ENCODE data around the gene SLAMF6.
"Not testable (repeated sequence)": the region's sequence is repeated elsewhere in the genome, so short reads cannot be mapped to it uniquely, and the experiment has no call there.

Gene SLAMF6

GRCh38 chr1:160560806-160561205 lies 37.8 kb upstream of the SLAMF6 start:
- no peak overlapping the region for H3K4me3 ChIP-seq (ENCODE audit: low read length)
- no peak for DNase-seq (ENCODE audit: low read depth)
- no peak for TF ChIP-seq CTCF (conservative IDR thresholded peaks at IDR 0.05; ENCODE audit: low read depth, low read length)

- DNase-seq (ENCODE audit: low read depth): no peak
- no peak overlapping the region for H3K4me3 ChIP-seq (ENCODE audit: low read length)
- TF ChIP-seq CTCF (conservative IDR thresholded peaks at IDR 0.05; ENCODE audit: low read depth, low read length): no peak
These were observed 37.1 kb upstream of the SLAMF6 start for GRCh38 chr1:160560045-160560705.

- H3K4me3 ChIP-seq (ENCODE audit: low read length); DNase-seq (ENCODE audit: low read depth): not testable (repeated sequence)
These were observed 36.4 kb upstream of the SLAMF6 start for GRCh38 chr1:160559437-160559836.

- no peak overlapping the region for H3K4me3 ChIP-seq (ENCODE audit: low read length)
- no peak for TF ChIP-seq CTCF (conservative IDR thresholded peaks at IDR 0.05; ENCODE audit: low read depth, low read length)
- DNase-seq (ENCODE audit: low read depth): no peak
These were observed 35.8 kb upstream of the SLAMF6 start for GRCh38 chr1:160558660-160559380.

- no peak for DNase-seq (ENCODE audit: low read depth)
- no peak for TF ChIP-seq CTCF (conservative IDR thresholded peaks at IDR 0.05; ENCODE audit: low read depth, low read length)
- H3K4me3 ChIP-seq (ENCODE audit: low read length): no peak overlapping the region
These were observed 30.7 kb upstream of the SLAMF6 start for GRCh38 chr1:160553778-160554177.

GRCh38 chr1:160552425-160552824 lies 29.4 kb upstream of the SLAMF6 start:
- no peak overlapping the region for H3K4me3 ChIP-seq (ENCODE audit: low read length)
- no peak for TF ChIP-seq CTCF (conservative IDR thresholded peaks at IDR 0.05; ENCODE audit: low read depth, low read length)
- peak; percentile 20 for DNase-seq (ENCODE audit: low read depth)

GRCh38 chr1:160550572-160551034 lies 27.5 kb upstream of the SLAMF6 start:
- no peak for TF ChIP-seq CTCF (conservative IDR thresholded peaks at IDR 0.05; ENCODE audit: low read depth, low read length)
- no peak overlapping the region for H3K4me3 ChIP-seq (ENCODE audit: low read length)
- no peak for DNase-seq (ENCODE audit: low read depth)

All from retinal pigment epithelial cell (primary cell).